Naive thymus-derived CD4-positive, alpha-beta T cell (primary cell): ENCODE measurements around the gene RAB29. TPM values are rescaled to one million over a fixed set of nuclear protein-coding genes. Genes with fewer than 3 reads are reported as not detected.

Experiments used
- ATAC-seq: fragments of 150-1000 bp; cut with Tn5 transposase; 2 replicates; pipeline ENCODE4 v1.10.0; 2021; ENCODE audit warnings: mild to moderate bottlenecking, moderate library complexity
- CTCF ChIA-PET: fragments of 350-600 bp; sonication (Branson Sonifier 250); formaldehyde crosslinking; loops from one replicate; lab custom pipeline; 2021; ENCODE audit warnings: antibody characterized with exemption; lab: Charles Lee
- POLR2A ChIA-PET: fragments of 350-600 bp; sonication (Branson Sonifier 250); formaldehyde crosslinking; loops from one replicate; lab custom pipeline; 2021; ENCODE audit warnings: antibody characterized with exemption, inconsistent platforms; lab: Charles Lee
- DNase-seq, 9 donors: peaks; one replicate each; pipeline versions ENCODE4 v3.0.0 to v3.0.0-alpha.2; 2020 to 2022; ENCODE audit warnings: mixed read lengths in 1 of 9
- H3K27ac ChIP-seq: one replicate; pipeline ENCODE4 v1.7.0; 2013; ENCODE audit warnings: mild to moderate bottlenecking, low read depth, low read length, moderate library complexity
- H3K27me3 ChIP-seq, 2 donors: one replicate each; pipeline ENCODE4 v1.7.0; 2013; ENCODE audit warnings: low read length in 2 of 2, mild to moderate bottlenecking in 2 of 2, moderate library complexity in 2 of 2; ENCODE audit not compliant: control insufficient read depth in 2 of 2, insufficient read depth in 2 of 2
- H3K36me3 ChIP-seq, 3 experiments: 1 replicate in 2 of 3; 2 replicates in 1 of 3; pipeline ENCODE4 v1.7.0; 2013; ENCODE audit warnings: low read length in 3 of 3, mild to moderate bottlenecking in 3 of 3, moderate library complexity in 1 of 3; ENCODE audit not compliant: insufficient read depth in 3 of 3, control insufficient read depth in 2 of 3
- H3K4me1 ChIP-seq, 2 donors: one replicate each; pipeline ENCODE4 v1.7.0; 2013; ENCODE audit warnings: low read length in 2 of 2, mild to moderate bottlenecking in 2 of 2, moderate library complexity in 1 of 2; ENCODE audit not compliant: control insufficient read depth in 2 of 2, insufficient read depth in 2 of 2
- H3K4me3 ChIP-seq: 2 replicates; pipeline ENCODE4 v1.7.0; 2013; ENCODE audit warnings: mild to moderate bottlenecking, low read length
- H3K9me3 ChIP-seq, 3 experiments: 1 replicate in 2 of 3; 2 replicates in 1 of 3; pipeline ENCODE4 v1.7.0; 2013; ENCODE audit warnings: low read length in 3 of 3; ENCODE audit not compliant: control insufficient read depth in 2 of 3
- H3K27ac Mint-ChIP-seq, 9 donors: one replicate each; pipeline ENCODE4 v1.8.0; 2020 to 2022; ENCODE audit warnings: mixed read lengths in 9 of 9, mild to moderate bottlenecking in 8 of 9, moderate library complexity in 5 of 9, inconsistent platforms in 2 of 9
- H3K27me3 Mint-ChIP-seq, 5 donors: one replicate each; pipeline ENCODE4 v1.8.0; 2021 to 2022; ENCODE audit warnings: mixed read lengths in 5 of 5, mild to moderate bottlenecking in 1 of 5
- H3K36me3 Mint-ChIP-seq, 5 donors: one replicate each; pipeline ENCODE4 v1.8.0; 2020 to 2022; ENCODE audit warnings: mixed read lengths in 5 of 5, mild to moderate bottlenecking in 3 of 5, inconsistent platforms in 1 of 5
- H3K4me1 Mint-ChIP-seq, 7 donors: one replicate each; pipeline ENCODE4 v1.8.0; 2020 to 2022; ENCODE audit warnings: mixed read lengths in 7 of 7, mild to moderate bottlenecking in 3 of 7, inconsistent platforms in 1 of 7
- H3K4me3 Mint-ChIP-seq, 10 donors: one replicate each; pipeline ENCODE4 v1.8.0; 2020 to 2022; ENCODE audit warnings: mild to moderate bottlenecking in 10 of 10, mixed read lengths in 10 of 10, moderate library complexity in 6 of 10, inconsistent platforms in 2 of 10
- H3K9me3 Mint-ChIP-seq, 11 donors: one replicate each; pipeline ENCODE4 v1.8.0; 2020 to 2022; ENCODE audit warnings: mixed read lengths in 11 of 11, mild to moderate bottlenecking in 4 of 11, inconsistent platforms in 1 of 11, moderate library complexity in 1 of 11
- intact Hi-C, 2 donors: fragments of 100-400 bp; cut with micrococcal nuclease; formaldehyde crosslinking; loops; one replicate each; pipeline ENCODE4 v1.15.1; 2023
- polyA plus RNA-seq, 2 donors: library from polyadenylated mRNA; unstranded; fragments of 300-500 nt; fragmentation: Illumina TruSeq; gene quantifications; one replicate each; pipeline ENCODE4 v1.2.3, GENCODE V29; 2021
- total RNA-seq, 6 experiments: library from RNA in 5 of 6; stranded (reverse) in 5 of 6; gene quantifications; 1 replicate in 5 of 6; 2 replicates in 1 of 6; pipeline ENCODE4 v1.2.3 and lab custom pipeline; 2021 to 2026

The RAB29 gene
- total and polyA plus RNA-seq, 7 experiments from 2014 or later, result 23.9 to 76.6 (median 48.1) TPM

- H3K9me3 Mint-ChIP-seq, result peaks cover 0 to 4% (median 0%) of the 10 kb centered on the region in 11 donors
- ATAC-seq (no peak), DNase-seq (no peak)
- no peak overlapping the region for H3K27ac Mint-ChIP-seq
- H3K9me3 ChIP-seq, result no peaks in the 10 kb centered on the region
- peaks cover 0 to 6% of the 10 kb centered on the region in 2 donors for H3K4me1 ChIP-seq
- peaks cover 0 to under 1% (median 0%) of the 10 kb centered on the region in 3 experiments for H3K36me3 ChIP-seq
- H3K4me3 Mint-ChIP-seq, result no peak overlapping the region
- peaks cover 4 to 7% (median 6%) of the 10 kb centered on the region in 5 donors for H3K36me3 Mint-ChIP-seq
- H3K27me3 ChIP-seq, result no peaks in the 10 kb centered on the region
- H3K27ac ChIP-seq, result no peak overlapping the region
- ChIA-PET CTCF (interaction anchor here (0.6 kb wide), 1 partner anchor 983 kb away, joined by 3 read pairs; no protein-coding TSS in a partner anchor), POLR2A (interaction anchor here (0.7 to 1.8 kb wide), 6 partner anchors 8 to 20 kb away, joined by 3 to 7 read pairs (median 4); partner anchors contain the start of gene RAB29)
- intact Hi-C loops, result no loop called here
- H3K27me3 Mint-ChIP-seq, result peaks cover 0 to 6% (median 0%) of the 10 kb centered on the region in 5 donors
- peaks cover 0 to 16% (median 5%) of the 10 kb centered on the region in 7 donors for H3K4me1 Mint-ChIP-seq
- H3K4me3 ChIP-seq, result no peak overlapping the region
Observed at GRCh38 chr1:205754857-205755256, 20.4 kb downstream of the RAB29 start.

- Mint-ChIP-seq H3K4me1 (peaks cover 24 to 41% (median 33%) of the 10 kb centered on the region in 7 donors), H3K9me3 (peaks cover 0 to 4% (median 0%) of the 10 kb centered on the region in 11 donors), H3K27ac (peak overlapping the region in 8 of 9 donors; percentile 48 to 100 (median 98)), H3K27me3 (peaks cover 0 to 4% (median 0%) of the 10 kb centered on the region in 5 donors), H3K4me3 (peak overlapping the region; percentile 61 to 99 (median 94)), H3K36me3 (peaks cover 0 to 10% (median 4%) of the 10 kb centered on the region in 5 donors)
- ATAC-seq, result no peak
- ChIA-PET POLR2A (interaction anchor here (0.5 to 4.0 kb wide), 7 partner anchors 10 to 120 kb away, joined by 3 to 85 read pairs (median 3); partner anchors contain the start of genes ELK4 and RAB29), CTCF (interaction anchor here (1.0 to 1.3 kb wide), 2 partner anchors 9 to 23 kb away, joined by 3 to 4 read pairs; no protein-coding TSS in a partner anchor)
- H3K36me3 ChIP-seq, result peaks cover 0 to 6% (median 0%) of the 10 kb centered on the region in 3 experiments
- peak overlapping the region; percentile 81 for H3K4me3 ChIP-seq
- no peaks in the 10 kb centered on the region for H3K27me3 ChIP-seq
- no peaks in the 10 kb centered on the region for H3K9me3 ChIP-seq
- DNase-seq, result peak in 1 of 9 donors; percentile 30
- peaks cover 6 to 10% of the 10 kb centered on the region in 2 donors for H3K4me1 ChIP-seq
- H3K27ac ChIP-seq, result peak overlapping the region; percentile 95
- intact Hi-C loops, result no loop called here
Observed at GRCh38 chr1:205751036-205751651, 24.1 kb downstream of the RAB29 start.

- Mint-ChIP-seq H3K36me3 (peaks cover 0 to 10% (median 4%) of the 10 kb centered on the region in 5 donors), H3K27me3 (peaks cover 0 to 3% (median 0%) of the 10 kb centered on the region in 5 donors), H3K4me1 (peaks cover 24 to 49% (median 39%) of the 10 kb centered on the region in 7 donors), H3K9me3 (peaks cover 0 to 4% (median 0%) of the 10 kb centered on the region in 11 donors), H3K4me3 (peak within 1 kb of the TSS; percentile 83 to 99 (median 96)), H3K27ac (peak within 1 kb of the TSS; percentile 96 to 100 (median 98))
- ATAC-seq, result peak; percentile 86
- peaks cover 6 to 10% of the 10 kb centered on the region in 2 donors for H3K4me1 ChIP-seq
- DNase-seq, result peak; percentile 79 to 99 (median 97)
- no peaks in the 10 kb centered on the region for H3K27me3 ChIP-seq
- H3K4me3 ChIP-seq, result peak within 1 kb of the TSS; percentile 81
- H3K9me3 ChIP-seq, result no peaks in the 10 kb centered on the region
- peak within 1 kb of the TSS; percentile 95 for H3K27ac ChIP-seq
- peaks cover 0 to 6% (median 0%) of the 10 kb centered on the region in 3 experiments for H3K36me3 ChIP-seq
- POLR2A ChIA-PET, result interaction anchor here (0.7 to 4.0 kb wide), 16 partner anchors 10 to 157 kb away, joined by 3 to 85 read pairs (median 4); partner anchors contain the start of genes ELK4, PM20D1 and RAB29
- intact Hi-C loops, result loop anchor here (1.0 kb wide), 6 partner anchors 25 to 539 kb away; partner anchors contain the start of genes RAB29 (in 2 of the 2), DSTYK (in 1 of the 2), PM20D1 (in 1 of the 2) and SLC41A1 (in 1 of the 2)
- CTCF ChIA-PET, result interaction anchor here (1.0 to 1.5 kb wide), 3 partner anchors 21 to 24 kb away, joined by 3 to 5 read pairs (median 4); partner anchors contain the start of gene RAB29
Observed at GRCh38 chr1:205750138-205751035, 24.9 kb downstream of the RAB29 start, which contains the start of gene NUCKS1. NUCKS1 (minus strand) TSS chr1:205750182; CDS start chr1:205749973, 209 bp downstream.

- intact Hi-C loops, result loop anchor here (1.0 to 10.0 kb wide), 18 partner anchors 8 to 1337 kb away; partner anchors contain the start of genes DSTYK (in 2 of the 2), RAB29 (in 2 of the 2), SLC41A1 (in 2 of the 2) and ELK4 (in 1 of the 2)
- peaks cover 24 to 55% (median 43%) of the 10 kb centered on the region in 7 donors for H3K4me1 Mint-ChIP-seq
- peak; percentile 87 for ATAC-seq
Observed at GRCh38 chr1:205749234-205750137, 25.8 kb downstream of the RAB29 start.

More at GRCh38 chr1:205749234-205750137, 25.8 kb downstream of the RAB29 start:
- Histone ChIP-seq H3K9me3 (no peaks in the 10 kb centered on the region), H3K4me1 (peaks cover 6 to 10% of the 10 kb centered on the region in 2 donors), H3K36me3 (peaks cover 0 to 6% (median 0%) of the 10 kb centered on the region in 3 experiments), H3K27me3 (no peaks in the 10 kb centered on the region), H3K27ac (peak overlapping the region; percentile 95), H3K4me3 (peak overlapping the region; percentile 81)
- Mint-ChIP-seq H3K9me3 (peaks cover 0 to 4% (median 0%) of the 10 kb centered on the region in 11 donors), H3K36me3 (peaks cover 0 to 10% (median 4%) of the 10 kb centered on the region in 5 donors), H3K27ac (peak overlapping the region; percentile 96 to 100 (median 98)), H3K4me3 (peak overlapping the region; percentile 83 to 99 (median 96)), H3K27me3 (peaks cover 0 to 3% (median 0%) of the 10 kb centered on the region in 5 donors)
- POLR2A ChIA-PET, result interaction anchor here (0.7 to 4.0 kb wide), 18 partner anchors 9 to 1172 kb away, joined by 3 to 85 read pairs (median 4); partner anchors contain the start of genes ELK4, FCMR, PM20D1 and RAB29
- peak; percentile 93 to 99 (median 94) for DNase-seq
- CTCF ChIA-PET, result interaction anchor here (0.7 to 1.5 kb wide), 5 partner anchors 22 to 36 kb away, joined by 3 to 5 read pairs (median 4); partner anchors contain the start of gene RAB29
